Glomerular visceral epithelial cell (primary cell): Measurements from ENCODE around the gene ALDH18A1.

Source experiments
- DNase-seq: peaks from one replicate; pipeline ENCODE4 v3.0.0-alpha.2; 2016; ENCODE audit errors: extremely low spot score

Gene ALDH18A1

GRCh38 chr10:95579835-95580535, 76.5 kb downstream of the ALDH18A1 start:
- DNase-seq: no peak

DNA sequence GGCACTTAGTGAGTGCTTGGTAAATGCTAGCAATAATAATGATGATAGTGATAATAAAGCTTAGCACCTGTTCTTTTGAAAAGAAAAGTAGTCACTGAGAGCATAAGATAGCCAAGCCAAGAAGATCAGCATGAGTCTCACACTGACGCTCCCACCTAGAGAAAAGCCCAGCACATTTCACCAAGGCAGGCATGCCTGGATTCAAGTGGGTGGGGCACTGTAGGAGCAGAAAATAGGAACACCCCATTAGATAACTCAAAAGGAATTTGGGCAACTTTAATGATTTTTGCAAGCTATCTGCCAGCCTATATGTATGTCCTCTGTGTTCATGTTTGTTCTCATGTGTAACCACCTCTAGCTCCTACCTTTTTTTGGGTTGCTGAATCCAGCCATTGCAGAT, 77.2 kb downstream of the ALDH18A1 start:
- DNase-seq: no peak

GRCh38 chr10:95578619-95579018, 77.9 kb downstream of the ALDH18A1 start:
- DNase-seq: no peak

- no peak for DNase-seq
Measured at GRCh38 chr10:95574649-95575365, 81.7 kb downstream of the ALDH18A1 start.

- no peak for DNase-seq
Measured at GRCh38 chr10:95573964-95574604, 82.4 kb downstream of the ALDH18A1 start.

- no peak for DNase-seq
Measured at GRCh38 chr10:95573527-95573926, 83.0 kb downstream of the ALDH18A1 start.

DNA sequence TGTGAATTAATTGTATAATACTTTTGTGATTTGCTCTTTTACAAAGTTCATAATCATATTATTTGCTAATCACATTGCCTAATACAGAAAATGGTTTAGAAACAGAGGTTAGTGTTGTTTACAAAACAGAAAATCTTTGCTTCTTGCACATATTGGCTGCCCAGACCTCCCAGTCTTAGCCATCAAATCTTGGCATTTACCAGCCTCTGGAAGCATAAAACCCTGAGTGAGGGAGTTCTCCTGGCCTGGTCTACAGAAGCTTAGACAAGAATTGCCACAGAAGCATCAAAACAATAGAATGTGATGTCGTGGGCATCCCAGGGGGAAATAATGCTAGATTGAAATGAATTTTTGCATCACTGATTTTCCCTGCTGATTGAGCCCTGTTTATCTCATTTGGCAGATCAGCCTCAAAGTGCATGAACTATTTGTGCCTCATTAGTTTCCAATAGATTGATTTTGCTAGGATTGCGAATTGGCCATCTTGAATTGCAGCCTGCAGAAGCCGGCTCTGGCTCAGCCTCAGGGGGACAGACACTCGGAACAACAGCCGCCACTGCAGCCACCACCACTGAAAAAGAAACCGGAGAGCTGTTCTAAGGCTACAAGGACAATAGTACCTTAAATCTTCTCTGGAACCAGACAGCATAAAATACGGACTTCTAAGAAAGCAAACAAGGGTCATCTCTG, 84.2 kb downstream of the ALDH18A1 start:
- no peak for DNase-seq

- DNase-seq: no peak
Measured at GRCh38 chr10:95571390-95571789, 85.1 kb downstream of the ALDH18A1 start.

DNA sequence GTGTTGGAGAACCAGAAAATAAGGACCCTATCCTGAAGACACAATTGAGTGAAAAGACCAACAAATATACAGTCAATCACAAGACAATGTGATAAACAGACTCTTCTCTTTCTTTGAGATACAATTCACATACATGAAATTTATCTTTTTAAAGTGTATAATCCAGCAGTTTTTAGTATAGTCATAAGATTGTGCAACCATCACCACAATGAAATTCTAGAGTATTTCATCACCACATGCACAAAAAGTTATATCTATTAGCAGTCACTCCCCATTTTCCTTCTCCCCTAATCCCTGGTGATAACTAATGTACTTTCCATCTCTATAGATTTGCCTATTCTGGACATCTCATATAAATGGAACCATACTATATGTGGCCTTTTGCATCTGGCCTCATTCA, 87.1 kb downstream of the ALDH18A1 start:
- DNase-seq: no peak

DNA sequence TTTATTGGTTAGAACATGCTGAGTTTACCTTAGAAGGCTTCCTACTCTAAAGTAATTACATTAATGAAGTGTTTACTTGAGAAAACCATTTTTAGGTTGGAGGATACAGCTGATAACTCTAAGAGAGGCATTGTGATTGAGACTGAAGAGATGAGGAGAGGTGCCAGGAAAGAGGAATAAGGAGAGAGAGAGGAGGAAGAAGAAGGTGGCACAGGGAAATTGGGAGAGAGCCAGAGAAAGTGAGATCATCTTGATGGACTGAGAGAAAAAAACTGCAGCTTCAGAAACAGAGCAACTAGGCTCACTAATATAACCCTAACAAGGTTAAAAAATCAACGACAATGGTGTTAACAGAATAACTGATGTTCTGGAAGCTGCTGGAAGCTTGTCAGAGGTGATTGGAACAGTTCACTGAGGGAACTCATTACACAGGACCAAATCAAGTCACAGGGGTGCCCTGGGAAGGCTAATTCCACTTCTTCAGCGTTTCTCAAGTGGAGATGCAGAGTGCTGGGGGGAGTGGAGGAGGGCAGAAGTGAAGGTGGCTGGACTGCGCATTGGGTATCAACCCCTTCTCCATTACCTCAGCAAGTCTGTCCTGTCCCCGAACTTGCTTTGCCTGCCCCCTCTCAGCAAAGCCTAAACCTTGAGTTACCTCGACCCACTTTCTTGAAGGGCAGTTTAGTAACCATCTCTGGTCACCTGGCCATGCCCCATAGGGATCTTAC, 88.4 kb downstream of the ALDH18A1 start:
- peak; percentile 33 for DNase-seq

DNA sequence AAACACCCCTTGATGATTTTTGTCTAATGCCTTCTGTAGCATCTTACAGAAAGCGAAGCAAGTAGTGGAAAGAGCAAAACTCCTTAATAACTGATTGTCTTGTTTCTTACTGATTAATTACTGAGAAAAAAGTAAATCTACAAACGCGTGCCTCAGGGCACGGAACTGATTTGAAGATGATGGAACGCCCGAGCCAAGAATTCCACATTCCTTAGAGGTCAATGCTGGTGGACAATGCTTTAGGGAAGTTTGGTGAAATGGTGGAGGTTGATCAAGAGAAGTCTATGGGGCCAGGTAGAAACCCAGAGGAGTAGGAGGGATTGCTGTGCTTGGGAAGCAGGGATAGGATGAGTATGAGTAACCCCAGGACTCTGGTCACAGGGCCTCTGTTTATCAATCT, 90.4 kb downstream of the ALDH18A1 start:
- DNase-seq: no peak

DNA sequence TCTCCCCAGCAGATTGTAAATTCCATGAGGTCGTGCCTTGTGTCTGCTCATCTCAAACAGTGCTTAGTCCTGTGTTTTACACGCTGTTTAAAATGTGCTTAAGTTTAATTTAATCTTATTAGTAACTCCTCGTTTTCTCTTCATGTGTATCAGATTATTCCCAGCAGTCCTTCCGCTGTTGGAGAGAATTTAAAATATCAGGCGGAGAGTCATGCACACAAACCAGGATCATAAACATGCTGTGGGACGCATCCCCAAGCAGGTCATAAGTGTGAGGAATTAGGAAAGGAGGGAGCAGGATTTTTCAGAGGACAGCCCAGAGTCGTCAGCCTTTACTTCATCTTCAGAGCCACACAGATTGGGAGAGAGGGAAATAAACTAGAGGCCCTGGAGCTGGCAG, 91.2 kb downstream of the ALDH18A1 start:
- DNase-seq: no peak

DNA sequence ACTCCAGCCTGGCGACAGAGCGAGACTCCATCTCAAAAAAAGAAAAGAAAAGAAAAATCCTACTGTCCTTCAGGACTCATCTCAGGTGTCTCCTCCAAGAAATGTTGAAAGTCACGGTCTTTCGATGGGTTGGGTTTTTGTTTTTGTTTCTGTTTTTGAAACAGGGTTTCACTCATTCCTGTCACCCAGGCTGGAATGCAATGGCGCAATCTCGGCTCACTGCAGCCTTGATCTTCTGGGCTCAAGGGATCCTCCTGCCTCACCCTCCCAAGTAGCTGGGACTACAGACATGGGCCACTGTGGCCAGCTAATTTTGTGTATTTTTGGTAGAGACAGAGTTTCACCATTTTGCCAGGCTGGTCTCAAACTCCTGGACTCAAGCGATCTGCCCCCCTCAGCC, 92.2 kb downstream of the ALDH18A1 start:
- DNase-seq: no peak

DNA sequence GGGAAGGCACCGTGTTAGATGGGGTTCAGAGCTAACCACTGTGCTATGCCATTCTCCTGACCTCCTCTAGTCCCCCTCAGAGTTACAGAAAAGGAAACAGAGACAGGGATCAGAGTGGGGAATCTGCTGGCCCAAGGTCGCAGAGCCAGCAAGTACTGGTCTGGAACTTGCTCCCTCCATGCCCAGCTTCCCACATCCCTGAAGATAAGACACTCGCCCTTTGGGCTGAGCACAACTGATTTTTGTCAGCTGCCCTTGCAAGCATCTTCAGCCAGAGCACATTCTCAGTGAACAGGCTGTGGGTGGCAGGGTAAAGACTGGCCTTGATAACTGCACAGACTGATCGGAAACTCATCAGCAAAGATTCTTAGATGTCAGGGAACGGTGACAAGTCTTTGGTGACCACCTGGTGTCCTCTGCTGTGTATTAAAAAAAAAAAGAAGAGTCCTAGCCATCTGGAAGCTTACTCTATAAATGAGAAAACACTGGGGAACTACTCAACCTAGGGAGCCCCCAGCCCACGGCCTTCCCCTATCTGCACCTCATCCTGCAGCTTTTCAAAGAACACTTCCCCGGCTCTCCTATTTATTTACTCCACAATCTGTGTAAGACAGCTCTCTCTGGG, 94.1 kb downstream of the ALDH18A1 start:
- DNase-seq: no peak

DNA sequence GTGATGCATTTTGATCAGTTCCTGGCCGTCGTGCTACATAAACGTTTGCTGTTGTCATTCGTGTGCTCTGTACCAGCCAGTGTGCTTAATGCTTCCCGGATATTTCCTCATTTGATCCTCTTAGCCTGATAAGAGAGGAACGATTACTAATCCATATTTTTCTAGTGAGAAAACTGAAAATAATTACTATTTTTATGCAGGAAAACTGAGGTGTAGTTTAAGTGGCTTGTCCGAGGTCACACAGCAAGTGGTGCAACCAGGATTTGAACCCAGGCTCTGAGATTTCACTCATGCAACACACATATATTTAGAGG, 94.7 kb downstream of the ALDH18A1 start:
- no peak for DNase-seq

DNA sequence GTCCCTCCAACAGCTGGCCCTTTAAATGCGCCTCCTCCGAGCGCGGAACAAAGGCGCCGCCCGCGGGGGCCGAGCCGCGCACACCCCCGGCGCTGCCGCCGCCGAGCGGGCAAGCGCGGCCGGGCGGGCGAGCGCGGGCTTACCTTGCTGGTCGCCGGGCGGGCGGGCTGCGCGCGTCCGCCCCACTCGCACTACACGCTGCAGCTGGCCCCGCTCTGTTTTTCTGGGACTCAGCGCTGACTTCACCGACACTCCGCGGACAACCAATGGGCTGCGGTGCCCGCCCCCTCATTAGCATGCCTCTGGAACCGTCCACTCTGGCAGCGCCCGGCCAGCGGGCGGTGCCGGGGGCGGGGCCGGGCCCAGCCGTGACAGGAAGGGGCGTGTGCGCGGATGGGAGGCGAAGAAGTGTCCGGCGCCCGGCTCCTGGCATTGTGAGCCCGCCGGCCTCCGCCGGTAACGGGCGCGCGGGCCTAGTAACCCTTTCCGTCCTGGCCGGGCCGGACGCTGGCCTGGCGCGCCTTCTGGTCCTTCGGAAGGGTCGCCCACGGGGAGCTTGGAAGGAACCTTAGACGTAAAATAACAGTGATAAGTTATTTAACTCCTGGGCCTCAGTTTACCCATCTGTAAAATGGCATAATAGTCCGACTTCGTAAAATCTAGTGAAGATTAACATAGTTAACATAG, 95.2 kb downstream of the ALDH18A1 start, which contains the start of gene SORBS1:
Gene SORBS1 (minus strand): TSS at position 195 of the 687 bp plus-strand sequence. CDS start 120,236 bp downstream, outside the sequence.
- DNase-seq: peak; percentile 96

GRCh38 chr10:95560278-95561176, 96.0 kb downstream of the ALDH18A1 start:
- DNase-seq: peak; percentile 18

- DNase-seq: no peak
Measured at GRCh38 chr10:95559896-95560277, 96.6 kb downstream of the ALDH18A1 start.

- DNase-seq: no peak
Measured at GRCh38 chr10:95559471-95559870, 97.0 kb downstream of the ALDH18A1 start.
